Measurements from ENCODE around the gene SCUBE1.

DNA sequence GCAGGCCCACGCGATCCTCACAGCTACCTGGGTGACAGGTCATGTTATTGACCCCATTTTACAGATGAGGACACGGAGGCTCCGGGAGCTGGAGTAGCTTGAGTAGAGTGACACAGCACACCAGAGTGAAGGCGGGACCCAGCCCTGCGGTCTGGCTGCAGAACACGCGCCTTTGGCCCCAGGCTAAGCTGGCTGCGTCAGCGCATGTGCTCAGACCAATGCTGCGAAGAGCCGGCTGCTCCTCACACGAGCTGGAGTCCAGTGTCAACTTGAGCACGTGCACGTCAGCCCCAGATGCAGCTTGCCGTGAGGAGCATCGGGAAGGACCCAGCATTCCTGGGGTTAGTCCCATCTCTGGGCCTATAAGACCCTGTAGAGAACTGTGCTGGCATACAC, 49.9 kb downstream of the SCUBE1 start:
- TF ChIP-seq, protein P1, sequence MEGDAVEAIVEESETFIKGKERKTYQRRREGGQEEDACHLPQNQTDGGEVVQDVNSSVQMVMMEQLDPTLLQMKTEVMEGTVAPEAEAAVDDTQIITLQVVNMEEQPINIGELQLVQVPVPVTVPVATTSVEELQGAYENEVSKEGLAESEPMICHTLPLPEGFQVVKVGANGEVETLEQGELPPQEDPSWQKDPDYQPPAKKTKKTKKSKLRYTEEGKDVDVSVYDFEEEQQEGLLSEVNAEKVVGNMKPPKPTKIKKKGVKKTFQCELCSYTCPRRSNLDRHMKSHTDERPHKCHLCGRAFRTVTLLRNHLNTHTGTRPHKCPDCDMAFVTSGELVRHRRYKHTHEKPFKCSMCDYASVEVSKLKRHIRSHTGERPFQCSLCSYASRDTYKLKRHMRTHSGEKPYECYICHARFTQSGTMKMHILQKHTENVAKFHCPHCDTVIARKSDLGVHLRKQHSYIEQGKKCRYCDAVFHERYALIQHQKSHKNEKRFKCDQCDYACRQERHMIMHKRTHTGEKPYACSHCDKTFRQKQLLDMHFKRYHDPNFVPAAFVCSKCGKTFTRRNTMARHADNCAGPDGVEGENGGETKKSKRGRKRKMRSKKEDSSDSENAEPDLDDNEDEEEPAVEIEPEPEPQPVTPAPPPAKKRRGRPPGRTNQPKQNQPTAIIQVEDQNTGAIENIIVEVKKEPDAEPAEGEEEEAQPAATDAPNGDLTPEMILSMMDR (IDR thresholded peaks at IDR 0.05): no peak
- TF ChIP-seq POLR2A (IDR thresholded peaks at IDR 0.05): no peak

All from thyroid gland (tissue), 4 donors.